Measurements from ENCODE around the gene PTGDS.
A peak's percentile ranks its signal among the peaks of the same experiment; 100 is the strongest.

The PTGDS gene

DNA sequence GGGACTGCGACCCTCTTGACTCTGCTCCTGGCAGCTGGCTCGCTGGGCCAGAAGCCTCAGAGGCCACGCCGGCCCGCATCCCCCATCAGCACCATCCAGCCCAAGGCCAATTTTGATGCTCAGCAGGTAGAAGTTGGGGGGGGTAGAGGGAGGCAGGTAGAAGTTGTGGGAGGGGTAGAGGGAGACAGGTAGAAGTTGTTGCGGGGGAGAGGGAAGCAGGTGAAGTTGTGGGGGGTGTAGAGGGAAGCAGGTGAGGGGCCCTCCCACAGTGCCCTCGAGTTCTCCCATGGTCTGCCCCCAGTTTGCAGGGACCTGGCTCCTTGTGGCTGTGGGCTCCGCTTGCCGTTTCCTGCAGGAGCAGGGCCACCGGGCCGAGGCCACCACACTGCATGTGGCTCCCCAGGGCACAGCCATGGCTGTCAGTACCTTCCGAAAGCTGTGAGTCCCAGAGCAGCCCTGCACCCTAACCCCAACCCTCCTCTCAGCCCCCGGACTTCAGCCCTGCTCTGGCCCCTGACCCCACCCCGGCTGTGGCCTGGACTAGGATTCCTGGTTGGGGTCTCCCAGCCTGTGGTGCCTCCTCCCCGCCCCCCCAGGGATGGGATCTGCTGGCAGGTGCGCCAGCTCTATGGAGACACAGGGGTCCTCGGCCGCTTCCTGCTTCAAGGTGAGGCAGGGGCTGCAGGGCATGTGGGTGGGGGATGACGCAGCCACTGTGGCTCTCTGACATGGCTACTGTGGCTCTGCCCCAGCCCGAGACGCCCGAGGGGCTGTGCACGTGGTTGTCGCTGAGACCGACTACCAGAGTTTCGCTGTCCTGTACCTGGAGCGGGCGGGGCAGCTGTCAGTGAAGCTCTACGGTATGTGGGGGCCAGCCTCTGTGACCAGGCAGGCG, 31.7 kb upstream of the PTGDS start:
- no peak for DNase-seq (ENCODE audit: low read depth in 2 of 2)

DNA sequence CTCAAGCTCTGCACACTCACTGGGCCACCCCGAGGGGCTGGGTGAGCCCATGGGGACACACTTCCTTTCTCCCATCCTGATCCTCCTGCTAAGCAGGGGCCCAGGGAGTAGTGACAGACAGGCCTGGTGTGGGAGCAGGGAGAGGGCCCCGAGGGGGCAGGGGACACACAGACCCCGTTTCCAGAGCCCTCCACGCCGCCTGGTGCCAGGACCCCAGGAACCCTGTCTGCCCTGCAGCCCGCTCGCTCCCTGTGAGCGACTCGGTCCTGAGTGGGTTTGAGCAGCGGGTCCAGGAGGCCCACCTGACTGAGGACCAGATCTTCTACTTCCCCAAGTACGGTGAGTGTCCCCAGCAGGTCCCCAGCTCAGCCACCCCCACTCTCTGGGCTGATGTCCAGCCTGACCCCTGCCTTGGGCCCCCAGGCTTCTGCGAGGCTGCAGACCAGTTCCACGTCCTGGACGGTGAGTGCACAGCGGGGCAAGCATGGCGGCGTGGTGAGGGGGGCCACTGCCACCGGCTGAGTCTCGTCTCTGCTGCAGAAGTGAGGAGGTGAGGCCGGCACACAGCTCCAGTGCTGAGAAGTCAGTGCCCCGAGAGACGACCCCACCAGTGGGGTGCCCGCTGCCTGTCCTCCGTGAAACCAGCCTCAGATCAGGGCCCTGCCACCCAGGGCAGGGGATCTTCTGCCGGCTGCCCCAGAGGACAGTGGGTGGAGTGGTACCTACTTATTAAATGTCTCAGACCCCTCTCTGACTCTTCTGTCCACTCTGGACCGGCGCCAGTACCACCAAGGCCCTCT, 30.9 kb upstream of the PTGDS start:
- DNase-seq (ENCODE audit: low read depth in 2 of 2): no peak

- DNase-seq (ENCODE audit: low read depth in 2 of 2): no peak
These were observed 30.0 kb upstream of the PTGDS start for GRCh38 chr9:136947028-136947891.

DNA sequence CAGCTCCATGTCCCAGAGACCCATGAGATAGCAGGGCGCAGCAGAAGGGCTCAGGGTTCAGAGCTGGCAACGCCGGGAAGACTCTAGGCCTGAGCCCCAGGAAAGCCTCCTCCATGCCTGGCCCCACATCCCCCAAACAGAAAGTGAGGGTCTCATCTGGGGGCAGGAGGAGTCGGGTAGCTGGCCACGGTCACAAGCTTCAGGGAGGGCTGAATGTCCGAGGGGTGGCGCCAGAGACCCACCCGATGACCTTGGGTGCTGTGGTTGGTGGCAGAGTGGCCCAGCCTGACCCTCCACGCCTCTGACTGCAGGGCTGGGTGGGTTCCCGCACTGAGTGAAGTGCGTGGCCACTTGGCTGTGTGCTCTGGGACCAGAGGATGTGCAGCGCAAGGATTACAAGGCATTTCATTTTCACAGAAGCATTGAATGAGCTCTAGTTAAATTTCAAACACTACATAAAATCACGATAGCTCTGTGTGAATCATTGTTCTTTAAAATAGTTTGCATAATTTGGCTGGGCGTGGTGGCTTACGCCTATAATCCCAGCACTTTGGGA, 29.3 kb upstream of the PTGDS start:
- DNase-seq (ENCODE audit: low read depth in 2 of 2): no peak

DNA sequence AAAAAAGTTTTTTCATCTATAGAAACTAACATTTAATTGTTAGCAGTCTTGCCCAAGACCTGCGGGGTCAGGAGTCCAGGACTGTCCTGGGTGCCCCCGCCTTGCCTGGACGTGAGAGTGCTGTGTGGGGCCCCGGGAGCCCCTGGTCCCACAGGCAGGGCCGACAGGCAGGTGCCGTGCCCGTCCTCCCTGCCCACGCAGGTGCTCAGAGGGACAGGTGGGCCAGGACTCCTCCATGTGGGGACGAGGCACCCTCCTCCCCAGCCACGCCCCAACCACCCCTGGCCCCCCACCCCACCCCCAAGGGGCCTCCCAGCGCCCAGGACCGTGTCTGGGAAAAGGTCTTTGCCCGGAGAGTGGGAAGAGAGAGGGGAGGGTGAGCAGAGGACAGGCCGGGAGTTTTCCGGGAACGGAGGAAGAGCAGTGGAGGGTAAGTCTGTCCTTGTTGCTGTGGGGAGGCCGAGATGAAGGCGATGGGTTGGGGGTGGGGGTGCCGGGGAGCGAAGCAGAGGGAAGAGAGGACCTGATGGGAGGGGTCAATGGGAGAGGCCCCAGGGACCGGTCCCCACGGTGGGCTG, 28.0 kb upstream of the PTGDS start:
- DNase-seq (ENCODE audit: low read depth in 2 of 2): no peak

- DNase-seq (ENCODE audit: low read depth in 2 of 2): peak; percentile 30 to 35
These were observed 27.3 kb upstream of the PTGDS start for GRCh38 chr9:136949817-136950655.

DNA sequence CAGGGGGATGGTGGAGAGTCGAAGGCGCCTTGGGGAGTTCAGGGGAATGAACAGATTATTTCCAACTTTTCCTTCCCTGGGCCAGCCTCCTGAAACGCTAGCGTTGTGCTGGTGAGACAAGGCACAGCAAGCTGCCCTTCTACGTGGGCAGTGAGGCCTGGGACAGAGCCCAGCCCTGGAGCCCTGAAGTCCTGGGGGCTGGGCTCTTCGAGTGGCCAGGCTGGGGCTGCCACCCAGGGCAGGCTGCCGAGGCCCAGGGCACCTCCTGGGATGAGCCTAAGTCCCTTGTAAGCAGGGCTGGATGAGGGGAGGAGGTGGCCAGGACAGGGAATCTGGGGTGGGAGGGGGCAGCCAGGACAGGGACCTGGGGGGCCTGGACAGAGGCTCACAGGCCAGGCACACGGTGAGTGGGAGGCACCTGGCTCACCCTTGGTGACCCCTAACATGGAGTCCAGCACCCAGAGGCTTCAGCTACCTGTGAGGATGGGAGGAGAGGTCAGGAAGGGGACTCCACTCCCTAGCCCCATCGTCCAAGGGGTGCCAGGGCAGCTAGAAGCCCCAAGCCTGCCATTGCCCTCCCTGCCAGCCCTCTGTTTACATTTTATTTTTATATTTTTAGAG, 26.5 kb upstream of the PTGDS start:
- DNase-seq (ENCODE audit: low read depth in 2 of 2): no peak

GRCh38 chr9:136951541-136952320, 25.6 kb upstream of the PTGDS start, which contains the start of gene LCN12:
TSS of gene LCN12 (plus strand) at chr9:136952273. CDS start at chr9:136952328, 55 bp downstream.
- DNase-seq (ENCODE audit: low read depth in 2 of 2): no peak

GRCh38 chr9:136952321-136952850, 24.9 kb upstream of the PTGDS start:
- no peak for DNase-seq (ENCODE audit: low read depth in 2 of 2)

DNA sequence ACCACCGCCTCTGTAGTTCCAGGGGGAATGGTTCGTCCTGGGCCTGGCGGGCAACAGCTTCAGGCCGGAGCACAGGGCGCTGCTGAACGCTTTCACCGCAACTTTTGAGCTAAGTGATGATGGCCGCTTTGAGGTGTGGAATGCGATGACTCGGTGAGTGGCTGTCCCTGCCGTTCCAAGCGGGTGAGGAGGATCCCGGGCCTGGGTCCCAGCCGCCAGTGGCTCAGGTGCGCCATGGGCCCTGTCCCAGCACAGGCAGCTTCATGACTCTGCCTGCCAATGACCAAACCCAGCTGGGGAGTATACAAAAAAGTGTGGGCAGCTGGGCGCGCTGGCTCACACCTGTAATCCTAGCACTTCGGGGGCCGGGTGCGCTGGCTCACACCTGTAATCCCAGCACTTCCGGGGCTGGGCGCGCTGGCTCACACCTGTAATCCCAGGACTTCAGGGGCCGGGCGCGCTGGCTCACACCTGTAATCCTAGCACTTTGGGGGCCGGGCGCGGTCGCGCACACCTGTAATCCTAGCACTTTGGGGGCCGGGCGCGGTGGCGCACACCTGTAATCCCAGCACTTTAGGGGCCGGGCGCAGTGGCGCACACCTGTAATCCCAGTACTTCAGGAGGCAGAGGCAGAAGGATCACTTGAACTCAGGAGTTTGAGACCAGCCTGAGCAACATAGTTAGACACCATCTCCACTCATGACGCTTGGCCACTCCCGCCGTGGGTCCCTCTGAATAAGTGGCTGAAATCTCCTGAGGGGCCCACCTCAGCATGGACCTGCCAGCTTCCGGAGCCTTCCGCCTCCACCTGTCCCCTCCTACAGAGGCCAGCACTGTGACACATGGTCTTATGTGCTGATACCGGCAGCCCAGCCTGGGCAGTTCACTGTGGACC, 24.2 kb upstream of the PTGDS start:
- no peak for DNase-seq (ENCODE audit: low read depth in 2 of 2)

- DNase-seq (ENCODE audit: low read depth in 2 of 2): no peak
These were observed 23.5 kb upstream of the PTGDS start for GRCh38 chr9:136953771-136954269.

GRCh38 chr9:136954270-136955083, 22.8 kb upstream of the PTGDS start:
- no peak for DNase-seq (ENCODE audit: low read depth in 2 of 2)

GRCh38 chr9:136955202-136955942, 21.9 kb upstream of the PTGDS start:
- DNase-seq (ENCODE audit: low read depth in 2 of 2): no peak

GRCh38 chr9:136955943-136956335, 21.4 kb upstream of the PTGDS start:
- no peak for DNase-seq (ENCODE audit: low read depth in 2 of 2)

- no peak for DNase-seq (ENCODE audit: low read depth in 2 of 2)
These were observed 20.7 kb upstream of the PTGDS start for GRCh38 chr9:136956604-136957003.

DNA sequence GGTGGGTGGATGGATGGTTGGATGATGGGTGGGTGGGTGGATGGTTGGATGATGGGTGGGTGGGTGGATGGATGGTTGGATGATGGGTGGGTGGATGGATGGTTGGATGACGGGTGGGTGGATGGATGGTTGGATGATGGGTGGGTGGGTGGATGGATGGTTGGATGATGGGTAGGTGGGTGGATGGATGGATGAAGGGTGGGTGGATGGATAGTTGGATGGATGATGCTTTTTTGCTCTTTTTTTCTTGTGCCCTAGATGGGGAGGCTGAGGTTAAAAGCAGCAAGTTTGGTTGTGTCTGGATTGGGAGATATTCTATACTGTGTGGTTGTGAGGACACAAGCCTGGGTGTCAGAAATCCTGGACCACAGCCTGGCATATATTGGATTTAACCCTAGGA, 19.8 kb upstream of the PTGDS start:
- no peak for DNase-seq (ENCODE audit: low read depth in 2 of 2)

Data from fibroblast of skin of left biceps (primary cell).